Naive thymus-derived CD4-positive, alpha-beta T cell (primary cell): ENCODE measurements around the gene IL37. TPM values are rescaled to one million over a fixed set of nuclear protein-coding genes. Genes with fewer than 3 reads are reported as not detected.
"Not testable (repeated sequence)": the region's sequence is repeated elsewhere in the genome, so short reads cannot be mapped to it uniquely, and the experiment has no call there.

Experiments
- ATAC-seq: fragments of 150-1000 bp; cut with Tn5 transposase; 2 replicates; pipeline ENCODE4 v1.10.0; 2021; ENCODE audit warnings: mild to moderate bottlenecking, moderate library complexity
- CTCF ChIA-PET: fragments of 350-600 bp; sonication (Branson Sonifier 250); formaldehyde crosslinking; loops from one replicate; lab custom pipeline; 2021; ENCODE audit warnings: antibody characterized with exemption; lab: Charles Lee
- POLR2A ChIA-PET: fragments of 350-600 bp; sonication (Branson Sonifier 250); formaldehyde crosslinking; loops from one replicate; lab custom pipeline; 2021; ENCODE audit warnings: antibody characterized with exemption, inconsistent platforms; lab: Charles Lee
- DNase-seq, 9 donors: peaks; one replicate each; pipeline versions ENCODE4 v3.0.0 to v3.0.0-alpha.2; 2020 to 2022; ENCODE audit warnings: mixed read lengths in 1 of 9
- H3K27ac ChIP-seq: one replicate; pipeline ENCODE4 v1.7.0; 2013; ENCODE audit warnings: mild to moderate bottlenecking, low read depth, low read length, moderate library complexity
- H3K27me3 ChIP-seq, 2 donors: one replicate each; pipeline ENCODE4 v1.7.0; 2013; ENCODE audit warnings: low read length in 2 of 2, mild to moderate bottlenecking in 2 of 2, moderate library complexity in 2 of 2; ENCODE audit not compliant: control insufficient read depth in 2 of 2, insufficient read depth in 2 of 2
- H3K36me3 ChIP-seq, 3 experiments: 1 replicate in 2 of 3; 2 replicates in 1 of 3; pipeline ENCODE4 v1.7.0; 2013; ENCODE audit warnings: low read length in 3 of 3, mild to moderate bottlenecking in 3 of 3, moderate library complexity in 1 of 3; ENCODE audit not compliant: insufficient read depth in 3 of 3, control insufficient read depth in 2 of 3
- H3K4me1 ChIP-seq, 2 donors: one replicate each; pipeline ENCODE4 v1.7.0; 2013; ENCODE audit warnings: low read length in 2 of 2, mild to moderate bottlenecking in 2 of 2, moderate library complexity in 1 of 2; ENCODE audit not compliant: control insufficient read depth in 2 of 2, insufficient read depth in 2 of 2
- H3K4me3 ChIP-seq: 2 replicates; pipeline ENCODE4 v1.7.0; 2013; ENCODE audit warnings: mild to moderate bottlenecking, low read length
- H3K9me3 ChIP-seq, 3 experiments: 1 replicate in 2 of 3; 2 replicates in 1 of 3; pipeline ENCODE4 v1.7.0; 2013; ENCODE audit warnings: low read length in 3 of 3; ENCODE audit not compliant: control insufficient read depth in 2 of 3
- H3K27ac Mint-ChIP-seq, 9 donors: one replicate each; pipeline ENCODE4 v1.8.0; 2020 to 2022; ENCODE audit warnings: mixed read lengths in 9 of 9, mild to moderate bottlenecking in 8 of 9, moderate library complexity in 5 of 9, inconsistent platforms in 2 of 9
- H3K27me3 Mint-ChIP-seq, 5 donors: one replicate each; pipeline ENCODE4 v1.8.0; 2021 to 2022; ENCODE audit warnings: mixed read lengths in 5 of 5, mild to moderate bottlenecking in 1 of 5
- H3K36me3 Mint-ChIP-seq, 5 donors: one replicate each; pipeline ENCODE4 v1.8.0; 2020 to 2022; ENCODE audit warnings: mixed read lengths in 5 of 5, mild to moderate bottlenecking in 3 of 5, inconsistent platforms in 1 of 5
- H3K4me1 Mint-ChIP-seq, 7 donors: one replicate each; pipeline ENCODE4 v1.8.0; 2020 to 2022; ENCODE audit warnings: mixed read lengths in 7 of 7, mild to moderate bottlenecking in 3 of 7, inconsistent platforms in 1 of 7
- H3K4me3 Mint-ChIP-seq, 10 donors: one replicate each; pipeline ENCODE4 v1.8.0; 2020 to 2022; ENCODE audit warnings: mild to moderate bottlenecking in 10 of 10, mixed read lengths in 10 of 10, moderate library complexity in 6 of 10, inconsistent platforms in 2 of 10
- H3K9me3 Mint-ChIP-seq, 11 donors: one replicate each; pipeline ENCODE4 v1.8.0; 2020 to 2022; ENCODE audit warnings: mixed read lengths in 11 of 11, mild to moderate bottlenecking in 4 of 11, inconsistent platforms in 1 of 11, moderate library complexity in 1 of 11
- intact Hi-C, 2 donors: fragments of 100-400 bp; cut with micrococcal nuclease; formaldehyde crosslinking; loops; one replicate each; pipeline ENCODE4 v1.15.1; 2023
- polyA plus RNA-seq, 2 donors: library from polyadenylated mRNA; unstranded; fragments of 300-500 nt; fragmentation: Illumina TruSeq; gene quantifications; one replicate each; pipeline ENCODE4 v1.2.3, GENCODE V29; 2021
- total RNA-seq, 6 experiments: library from RNA in 5 of 6; stranded (reverse) in 5 of 6; gene quantifications; 1 replicate in 5 of 6; 2 replicates in 1 of 6; pipeline ENCODE4 v1.2.3 and lab custom pipeline; 2021 to 2026

IL37 gene
- total and polyA plus RNA-seq, 7 experiments from 2014 or later = not detected

GRCh38 chr2:112901431-112902065, 9.4 kb upstream of the IL37 start:
- H3K9me3 Mint-ChIP-seq, H3K4me1 Mint-ChIP-seq, H3K4me3 Mint-ChIP-seq, ATAC-seq, H3K4me3 ChIP-seq, intact Hi-C loops, POLR2A ChIA-PET, H3K36me3 Mint-ChIP-seq, H3K9me3 ChIP-seq, H3K27me3 ChIP-seq, H3K27ac ChIP-seq, H3K27ac Mint-ChIP-seq, DNase-seq, H3K36me3 ChIP-seq, H3K4me1 ChIP-seq: not testable (repeated sequence)
- H3K27me3 Mint-ChIP-seq = peaks cover 7 to 19% (median 10%) of the 10 kb centered on the region in 5 donors
- CTCF ChIA-PET = interaction anchor here (0.6 to 0.7 kb wide), 2 partner anchors 15 to 92 kb away, joined by 3 to 4 read pairs; no protein-coding TSS in a partner anchor

GRCh38 chr2:112902816-112903215, 8.1 kb upstream of the IL37 start:
- intact Hi-C loops = no loop called here
- ATAC-seq (no peak), DNase-seq (no peak)
- ChIA-PET CTCF (no interaction called here), POLR2A (no interaction called here)
- no peak overlapping the region for H3K4me3 ChIP-seq
- Mint-ChIP-seq H3K36me3 (peaks cover 0 to 4% (median 0%) of the 10 kb centered on the region in 5 donors), H3K4me1 (peaks cover 0 to 8% (median 0%) of the 10 kb centered on the region in 7 donors), H3K27me3 (peaks cover 4 to 11% (median 7%) of the 10 kb centered on the region in 5 donors), H3K27ac (no peak overlapping the region), H3K9me3 (peaks cover 0 to 3% (median 0%) of the 10 kb centered on the region in 11 donors), H3K4me3 (no peak overlapping the region)
- no peaks in the 10 kb centered on the region for H3K36me3 ChIP-seq
- no peaks in the 10 kb centered on the region for H3K27me3 ChIP-seq
- H3K27ac ChIP-seq = no peak overlapping the region
- no peaks in the 10 kb centered on the region for H3K9me3 ChIP-seq
- H3K4me1 ChIP-seq = no peaks in the 10 kb centered on the region

- DNase-seq = no peak
- Mint-ChIP-seq H3K4me3 (no peak overlapping the region), H3K27ac (no peak overlapping the region), H3K36me3 (peaks cover 0 to 2% (median 0%) of the 10 kb centered on the region in 5 donors), H3K9me3 (peaks cover 0 to 3% (median 0%) of the 10 kb centered on the region in 11 donors), H3K27me3 (peaks cover 0 to 12% (median 0%) of the 10 kb centered on the region in 5 donors), H3K4me1 (peaks cover 0 to 8% (median 0%) of the 10 kb centered on the region in 7 donors)
- Histone ChIP-seq H3K4me3 (no peak overlapping the region), H3K27me3 (no peaks in the 10 kb centered on the region), H3K27ac (no peak overlapping the region), H3K36me3 (no peaks in the 10 kb centered on the region), H3K9me3 (no peaks in the 10 kb centered on the region), H3K4me1 (no peaks in the 10 kb centered on the region)
- ChIA-PET POLR2A (no interaction called here), CTCF (no interaction called here)
- no peak for ATAC-seq
- intact Hi-C loops = no loop called here
Observed at GRCh38 chr2:112904883-112905282, 6.1 kb upstream of the IL37 start.

GRCh38 chr2:112906276-112906675, 4.7 kb upstream of the IL37 start:
- no peak overlapping the region for H3K4me3 ChIP-seq
- no peaks in the 10 kb centered on the region for H3K27me3 ChIP-seq
- H3K4me3 Mint-ChIP-seq = no peak overlapping the region
- peaks cover 0 to 2% (median 0%) of the 10 kb centered on the region in 5 donors for H3K36me3 Mint-ChIP-seq
- ChIA-PET POLR2A (no interaction called here), CTCF (no interaction called here)
- peaks cover 0 to 3% (median 0%) of the 10 kb centered on the region in 11 donors for H3K9me3 Mint-ChIP-seq
- peaks cover 0 to 10% (median 0%) of the 10 kb centered on the region in 5 donors for H3K27me3 Mint-ChIP-seq
- DNase-seq = no peak
- no peak for ATAC-seq
- H3K27ac Mint-ChIP-seq = no peak overlapping the region
- no peaks in the 10 kb centered on the region for H3K36me3 ChIP-seq
- peaks cover 0 to 8% (median 0%) of the 10 kb centered on the region in 7 donors for H3K4me1 Mint-ChIP-seq
- no peak overlapping the region for H3K27ac ChIP-seq
- intact Hi-C loops = no loop called here
- H3K4me1 ChIP-seq = no peaks in the 10 kb centered on the region
- no peaks in the 10 kb centered on the region for H3K9me3 ChIP-seq

GRCh38 chr2:112907001-112907949, 3.7 kb upstream of the IL37 start:
- peaks cover 0 to 3% (median 0%) of the 10 kb centered on the region in 11 donors for H3K9me3 Mint-ChIP-seq
- H3K36me3 Mint-ChIP-seq = peaks cover 0 to 2% (median 0%) of the 10 kb centered on the region in 5 donors
- H3K36me3 ChIP-seq = no peaks in the 10 kb centered on the region
- no peak for DNase-seq
- no peaks in the 10 kb centered on the region for H3K9me3 ChIP-seq
- no peak overlapping the region for H3K4me3 ChIP-seq
- H3K27ac Mint-ChIP-seq = no peak overlapping the region
- CTCF ChIA-PET = no interaction called here
- POLR2A ChIA-PET = no interaction called here
- H3K4me3 Mint-ChIP-seq = no peak overlapping the region
- H3K27me3 Mint-ChIP-seq = peaks cover 0 to 14% (median 5%) of the 10 kb centered on the region in 5 donors
- H3K27ac ChIP-seq = no peak overlapping the region
- H3K27me3 ChIP-seq = no peaks in the 10 kb centered on the region
- intact Hi-C loops = no loop called here
- no peaks in the 10 kb centered on the region for H3K4me1 ChIP-seq
- H3K4me1 Mint-ChIP-seq = peaks cover 0 to 8% (median 0%) of the 10 kb centered on the region in 7 donors
- ATAC-seq = no peak

GRCh38 chr2:112908559-112908958, 2.4 kb upstream of the IL37 start:
- not testable (repeated sequence) for H3K4me3 Mint-ChIP-seq

More at GRCh38 chr2:112908559-112908958, 2.4 kb upstream of the IL37 start:
- H3K27ac ChIP-seq, H3K27me3 ChIP-seq, intact Hi-C loops, H3K9me3 ChIP-seq, H3K4me1 Mint-ChIP-seq, H3K36me3 ChIP-seq, H3K27ac Mint-ChIP-seq, H3K9me3 Mint-ChIP-seq, POLR2A ChIA-PET, CTCF ChIA-PET, H3K36me3 Mint-ChIP-seq, H3K4me3 ChIP-seq, H3K4me1 ChIP-seq, ATAC-seq, DNase-seq: not testable (repeated sequence)
- H3K27me3 Mint-ChIP-seq = peaks cover 0 to 11% (median 5%) of the 10 kb centered on the region in 5 donors
